Stromal cell of bone marrow (primary cell): Measurements from ENCODE around the gene OLA1.

Source experiments
- DNase-seq: peaks from one replicate; pipeline ENCODE4 v3.0.0-alpha.2; 2012; ENCODE audit warnings: low read depth

Gene OLA1

GRCh38 chr2:174035981-174036742 lies 212.2 kb downstream of the OLA1 start:
- no peak for DNase-seq

DNA sequence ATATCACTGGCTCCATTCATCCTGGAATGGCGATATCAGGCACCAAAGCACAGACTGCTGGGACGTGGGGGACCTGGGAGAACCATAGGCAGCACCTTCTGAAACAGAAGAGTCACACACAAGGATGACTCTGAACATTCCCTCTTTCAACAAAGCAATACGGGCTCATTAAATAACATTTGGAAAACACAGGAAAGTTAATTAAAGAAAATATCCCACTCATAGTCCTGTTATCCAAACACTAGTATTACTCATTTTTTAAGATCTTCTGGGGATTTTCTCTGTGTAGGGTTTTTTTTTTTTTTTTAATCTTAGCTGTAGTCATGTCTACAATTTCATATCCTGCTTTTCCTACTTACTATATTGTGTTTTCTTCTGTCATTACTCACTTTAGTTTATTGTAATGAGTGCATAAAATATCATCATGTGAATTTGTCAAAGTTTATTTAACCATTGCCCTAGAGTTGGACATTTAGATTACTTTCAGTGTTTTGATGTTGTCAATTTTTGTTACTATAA lies 213.2 kb downstream of the OLA1 start:
- no peak for DNase-seq

DNA sequence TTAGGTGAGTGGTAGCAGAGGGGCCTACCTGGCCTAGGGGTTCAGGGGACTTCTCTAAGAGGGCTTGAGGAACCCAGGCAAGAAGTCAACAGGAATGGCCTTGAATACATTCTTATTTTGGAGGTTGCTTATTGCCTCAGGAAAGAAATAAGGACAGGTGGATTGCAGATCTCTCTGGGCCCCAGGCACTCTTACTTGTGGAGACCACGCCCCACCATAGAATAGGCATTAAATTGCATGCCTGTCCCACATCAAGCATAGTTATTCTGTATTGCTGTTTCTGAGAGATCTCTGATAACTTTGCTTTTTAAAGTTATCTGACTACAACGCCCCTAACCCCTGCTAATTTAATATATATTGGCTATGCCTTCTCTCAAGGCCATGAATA lies 215.2 kb downstream of the OLA1 start:
- no peak for DNase-seq

- no peak for DNase-seq
Observed at GRCh38 chr2:174031226-174031625, 217.1 kb downstream of the OLA1 start.

GRCh38 chr2:174028935-174029334 lies 219.4 kb downstream of the OLA1 start:
- DNase-seq, result no peak

- no peak for DNase-seq
Observed at GRCh38 chr2:174027956-174028355, 220.4 kb downstream of the OLA1 start.

- DNase-seq, result no peak
Observed at GRCh38 chr2:174026122-174026845, 222.0 kb downstream of the OLA1 start.

GRCh38 chr2:174025271-174026121 lies 222.8 kb downstream of the OLA1 start:
- peak; percentile 89 for DNase-seq

GRCh38 chr2:174024524-174025270 lies 223.6 kb downstream of the OLA1 start:
- DNase-seq, result peak; percentile 86

GRCh38 chr2:174023591-174024523 lies 224.5 kb downstream of the OLA1 start:
- DNase-seq, result peak; percentile 91
